AG09319 (cell line): ENCODE data around the gene NOL11.
"Not testable (repeated sequence)": the region's sequence is repeated elsewhere in the genome, so short reads cannot be mapped to it uniquely, and the experiment has no call there.

Experiments used
- DNase-seq: peaks from one replicate; pipeline ENCODE4 v3.0.0-alpha.2; 2010; ENCODE audit warnings: low read depth; ENCODE audit errors: extremely low read depth
- TF ChIP-seq, protein P1 (sequence below): IDR thresholded peaks from 2 replicates; pipeline ENCODE4 v1.5.1; 2011; ENCODE audit warnings: low read depth, mild to moderate bottlenecking, inconsistent platforms, low read length, moderate library complexity

NOL11 gene

GRCh38 chr17:67754001-67754400 is 36.3 kb downstream of the NOL11 start:
- TF ChIP-seq, protein P1, sequence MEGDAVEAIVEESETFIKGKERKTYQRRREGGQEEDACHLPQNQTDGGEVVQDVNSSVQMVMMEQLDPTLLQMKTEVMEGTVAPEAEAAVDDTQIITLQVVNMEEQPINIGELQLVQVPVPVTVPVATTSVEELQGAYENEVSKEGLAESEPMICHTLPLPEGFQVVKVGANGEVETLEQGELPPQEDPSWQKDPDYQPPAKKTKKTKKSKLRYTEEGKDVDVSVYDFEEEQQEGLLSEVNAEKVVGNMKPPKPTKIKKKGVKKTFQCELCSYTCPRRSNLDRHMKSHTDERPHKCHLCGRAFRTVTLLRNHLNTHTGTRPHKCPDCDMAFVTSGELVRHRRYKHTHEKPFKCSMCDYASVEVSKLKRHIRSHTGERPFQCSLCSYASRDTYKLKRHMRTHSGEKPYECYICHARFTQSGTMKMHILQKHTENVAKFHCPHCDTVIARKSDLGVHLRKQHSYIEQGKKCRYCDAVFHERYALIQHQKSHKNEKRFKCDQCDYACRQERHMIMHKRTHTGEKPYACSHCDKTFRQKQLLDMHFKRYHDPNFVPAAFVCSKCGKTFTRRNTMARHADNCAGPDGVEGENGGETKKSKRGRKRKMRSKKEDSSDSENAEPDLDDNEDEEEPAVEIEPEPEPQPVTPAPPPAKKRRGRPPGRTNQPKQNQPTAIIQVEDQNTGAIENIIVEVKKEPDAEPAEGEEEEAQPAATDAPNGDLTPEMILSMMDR, result no peak
- no peak for DNase-seq

DNA sequence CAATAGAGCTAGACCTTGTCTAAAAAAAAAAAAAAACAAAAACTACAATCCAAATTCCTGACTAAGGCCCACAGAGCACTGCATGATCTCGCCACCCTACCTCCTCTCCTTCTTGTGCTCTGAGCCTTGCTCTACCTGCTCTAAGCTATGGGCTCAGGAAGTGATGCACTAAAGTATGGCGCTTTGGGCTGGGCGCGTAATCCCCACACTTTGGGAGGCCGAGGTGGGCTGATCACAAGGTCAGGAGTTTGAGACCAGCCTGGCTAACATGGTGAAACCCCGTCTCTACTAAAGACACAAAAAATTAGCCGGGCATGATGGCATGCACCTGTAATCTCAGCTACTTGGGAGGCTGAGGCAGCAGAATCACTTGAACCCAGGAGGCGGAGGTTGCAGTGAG is 37.0 kb downstream of the NOL11 start:
- not testable (repeated sequence) for DNase-seq

DNA sequence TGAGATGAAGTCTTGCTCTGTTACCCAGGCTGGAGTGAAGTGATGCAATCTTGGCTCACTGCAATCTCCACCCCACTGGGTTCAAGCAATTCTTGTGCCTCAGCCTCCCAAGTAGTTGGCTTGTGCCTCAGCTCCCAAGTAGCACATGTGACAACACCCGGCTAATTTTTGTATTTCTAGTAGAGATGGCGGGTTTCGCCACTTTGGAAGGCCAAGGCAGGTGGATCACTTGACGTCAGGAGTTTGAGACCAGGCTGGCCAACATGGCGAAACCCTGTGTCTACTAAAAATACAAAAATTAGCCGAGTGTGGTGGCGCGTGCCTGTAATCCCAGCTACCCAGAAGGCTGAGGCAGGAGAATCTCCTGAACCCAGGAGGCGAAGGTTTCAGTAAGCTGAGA is 39.0 kb downstream of the NOL11 start:
- DNase-seq, result not testable (repeated sequence)

DNA sequence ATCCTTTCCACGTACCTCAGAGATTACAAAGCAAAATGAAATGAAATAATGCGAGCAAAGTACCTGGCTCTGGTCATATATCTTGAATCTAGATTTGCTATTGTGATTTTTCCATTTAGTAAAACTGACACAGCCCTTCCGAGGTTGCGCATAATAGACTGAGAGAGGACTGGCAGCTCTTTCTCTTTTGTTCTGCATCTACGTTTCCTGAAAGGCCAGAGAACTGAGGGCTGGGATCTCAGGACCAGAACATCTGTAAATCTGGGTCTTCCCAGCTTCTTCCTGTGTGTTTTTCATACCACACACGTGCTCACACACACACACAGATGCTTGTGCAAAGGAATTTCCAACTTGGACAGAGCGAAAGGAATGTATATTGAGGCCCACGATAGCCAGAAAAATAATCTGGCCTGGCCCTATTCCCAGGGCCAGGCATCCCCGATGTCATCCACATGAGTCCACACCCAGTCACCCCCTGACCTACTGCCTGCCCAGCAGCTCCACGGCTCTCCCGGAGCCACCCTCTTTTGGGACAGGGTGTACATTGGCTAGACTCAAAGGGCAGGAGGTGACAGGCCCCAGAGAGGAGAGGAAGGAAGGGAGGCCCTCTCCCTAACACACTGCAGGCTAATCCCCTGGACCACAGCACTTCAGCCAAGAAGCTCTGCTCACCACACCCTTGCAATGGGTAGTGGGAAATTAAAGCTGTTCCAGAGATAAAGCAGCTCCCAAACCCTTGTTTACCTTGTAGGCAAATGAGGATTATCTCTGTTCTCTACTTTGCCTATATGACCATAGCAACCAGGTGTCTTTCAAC is 41.8 kb downstream of the NOL11 start:
- TF ChIP-seq, protein P1, result no peak
- no peak for DNase-seq

DNA sequence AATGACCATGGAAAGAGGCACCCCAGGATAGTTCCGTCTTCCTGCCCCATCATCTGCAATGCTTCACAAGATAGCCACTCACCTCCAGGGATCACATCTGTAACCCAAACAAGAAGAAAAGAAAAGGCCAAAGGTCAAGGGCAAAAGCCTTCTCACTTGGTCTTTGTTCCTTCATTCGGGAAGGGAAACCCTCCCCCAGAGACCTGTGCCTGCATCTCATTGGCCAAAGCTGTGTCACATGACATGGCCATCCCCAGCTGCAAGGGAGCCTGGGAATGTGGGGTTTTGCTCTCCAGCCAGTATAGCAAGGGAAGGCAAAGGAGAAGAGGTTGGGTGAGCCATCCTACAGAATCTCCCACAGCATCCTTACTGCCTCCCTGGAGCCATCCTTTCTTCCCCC is 47.9 kb downstream of the NOL11 start:
- no peak for DNase-seq

GRCh38 chr17:67769231-67769630 is 51.5 kb downstream of the NOL11 start:
- DNase-seq, result no peak
- TF ChIP-seq, protein P1, result no peak

More for the DNA sequence above, 47.9 kb downstream of the NOL11 start:
- TF ChIP-seq, protein P1, result no peak

- TF ChIP-seq, protein P1, result no peak
- no peak for DNase-seq
Observed at GRCh38 chr17:67770539-67770938, 52.8 kb downstream of the NOL11 start.

GRCh38 chr17:67772679-67773078 is 54.9 kb downstream of the NOL11 start:
- no peak for DNase-seq
- TF ChIP-seq, protein P1, result no peak
